ENCODE data around the gene SEBOX.

The SEBOX gene

GRCh38 chr17:28327031-28327607 is 37.9 kb downstream of the SEBOX start:
- H3K27me3 ChIP-seq (replicated peaks), result no peaks in the 10 kb centered on the region
- in situ Hi-C loops (cut with HindIII; ENCODE audit: low pct_ligation_motif_present, low sequenced_read_pairs), result no loop called here
- no peak for DNase-seq
- H3K36me3 ChIP-seq (replicated peaks), result peaks cover 11% of the 10 kb centered on the region
- no peak for TF ChIP-seq CTCF (IDR thresholded peaks at IDR 0.05; ENCODE audit: low read depth, low read length, missing control alignments)
- no peak overlapping the region for H3K27ac ChIP-seq
- no peak overlapping the region for H3K4me3 ChIP-seq (ENCODE audit: low read depth, low read length)

- H3K36me3 ChIP-seq (replicated peaks), result peaks cover 8% of the 10 kb centered on the region
- H3K4me3 ChIP-seq (ENCODE audit: low read depth, low read length), result no peak overlapping the region
- no peak for DNase-seq
- H3K27ac ChIP-seq, result no peak overlapping the region
- in situ Hi-C loops (cut with HindIII; ENCODE audit: low pct_ligation_motif_present, low sequenced_read_pairs), result no loop called here
- no peak for TF ChIP-seq CTCF (IDR thresholded peaks at IDR 0.05; ENCODE audit: low read depth, low read length, missing control alignments)
- H3K27me3 ChIP-seq (replicated peaks), result no peaks in the 10 kb centered on the region
Observed at GRCh38 chr17:28326114-28326513, 38.9 kb downstream of the SEBOX start.

GRCh38 chr17:28325211-28325610 is 39.8 kb downstream of the SEBOX start:
- in situ Hi-C loops (cut with HindIII; ENCODE audit: low pct_ligation_motif_present, low sequenced_read_pairs), result no loop called here
- Histone ChIP-seq H3K27me3 (replicated peaks) (no peaks in the 10 kb centered on the region), H3K36me3 (replicated peaks) (peaks cover 8% of the 10 kb centered on the region), H3K27ac (no peak overlapping the region), H3K4me3 (ENCODE audit: low read depth, low read length) (no peak overlapping the region)
- no peak for DNase-seq
- TF ChIP-seq CTCF (IDR thresholded peaks at IDR 0.05; ENCODE audit: low read depth, low read length, missing control alignments), result no peak

- Histone ChIP-seq H3K4me3 (ENCODE audit: low read depth, low read length) (no peak overlapping the region), H3K27ac (no peak overlapping the region), H3K27me3 (replicated peaks) (no peaks in the 10 kb centered on the region), H3K36me3 (replicated peaks) (peaks cover 8% of the 10 kb centered on the region)
- in situ Hi-C loops (cut with HindIII; ENCODE audit: low pct_ligation_motif_present, low sequenced_read_pairs), result no loop called here
- DNase-seq, result no peak
- no peak for TF ChIP-seq CTCF (IDR thresholded peaks at IDR 0.05; ENCODE audit: low read depth, low read length, missing control alignments)
Observed at GRCh38 chr17:28324781-28325180, 40.2 kb downstream of the SEBOX start.

GRCh38 chr17:28324267-28324745 is 40.7 kb downstream of the SEBOX start:
- no peak for TF ChIP-seq CTCF (IDR thresholded peaks at IDR 0.05; ENCODE audit: low read depth, low read length, missing control alignments)
- Histone ChIP-seq H3K36me3 (replicated peaks) (peaks cover 4% of the 10 kb centered on the region), H3K4me3 (ENCODE audit: low read depth, low read length) (no peak overlapping the region), H3K27ac (no peak overlapping the region), H3K27me3 (replicated peaks) (no peaks in the 10 kb centered on the region)
- no peak for DNase-seq
- in situ Hi-C loops (cut with HindIII; ENCODE audit: low pct_ligation_motif_present, low sequenced_read_pairs), result no loop called here

Measured in brain microvascular endothelial cell (primary cell).